NCI-H526 treated with DMSO at 0.1 percent for 48 hours (cell line): ENCODE results near the gene OSTM1.
"Not testable (repeated sequence)": the region's sequence is repeated elsewhere in the genome, so short reads cannot be mapped to it uniquely, and the experiment has no call there.

Experiments
- DNase-seq: peaks from one replicate; lab custom pipeline; 2025; lab: John Stamatoyannopoulos, UW

Gene OSTM1

GRCh38 chr6:108016283-108016682 lies 58.3 kb downstream of the OSTM1 start:
- not testable (repeated sequence) for DNase-seq

GRCh38 chr6:108013787-108014439 lies 60.6 kb downstream of the OSTM1 start:
- no peak for DNase-seq

GRCh38 chr6:108009894-108010293 lies 64.6 kb downstream of the OSTM1 start:
- no peak for DNase-seq

GRCh38 chr6:108009258-108009657 lies 65.3 kb downstream of the OSTM1 start:
- DNase-seq = not testable (repeated sequence)

GRCh38 chr6:108008363-108008762 lies 66.2 kb downstream of the OSTM1 start:
- no peak for DNase-seq

GRCh38 chr6:108005961-108006360 lies 68.6 kb downstream of the OSTM1 start:
- no peak for DNase-seq

GRCh38 chr6:108004861-108005260 lies 69.7 kb downstream of the OSTM1 start:
- no peak for DNase-seq

- DNase-seq = peak; percentile 76
Observed at GRCh38 chr6:108002365-108003221, 71.9 kb downstream of the OSTM1 start.

GRCh38 chr6:108001696-108002231 lies 72.8 kb downstream of the OSTM1 start:
- DNase-seq = no peak

GRCh38 chr6:108000259-108000658 lies 74.3 kb downstream of the OSTM1 start:
- not testable (repeated sequence) for DNase-seq

GRCh38 chr6:107999341-107999740 lies 75.2 kb downstream of the OSTM1 start:
- no peak for DNase-seq

GRCh38 chr6:107991772-107992550 lies 82.6 kb downstream of the OSTM1 start:
- DNase-seq = no peak
